ENCODE results near the gene CAVIN2.
"Not testable (repeated sequence)": the region's sequence is repeated elsewhere in the genome, so short reads cannot be mapped to it uniquely, and the experiment has no call there.

CAVIN2 gene

DNA sequence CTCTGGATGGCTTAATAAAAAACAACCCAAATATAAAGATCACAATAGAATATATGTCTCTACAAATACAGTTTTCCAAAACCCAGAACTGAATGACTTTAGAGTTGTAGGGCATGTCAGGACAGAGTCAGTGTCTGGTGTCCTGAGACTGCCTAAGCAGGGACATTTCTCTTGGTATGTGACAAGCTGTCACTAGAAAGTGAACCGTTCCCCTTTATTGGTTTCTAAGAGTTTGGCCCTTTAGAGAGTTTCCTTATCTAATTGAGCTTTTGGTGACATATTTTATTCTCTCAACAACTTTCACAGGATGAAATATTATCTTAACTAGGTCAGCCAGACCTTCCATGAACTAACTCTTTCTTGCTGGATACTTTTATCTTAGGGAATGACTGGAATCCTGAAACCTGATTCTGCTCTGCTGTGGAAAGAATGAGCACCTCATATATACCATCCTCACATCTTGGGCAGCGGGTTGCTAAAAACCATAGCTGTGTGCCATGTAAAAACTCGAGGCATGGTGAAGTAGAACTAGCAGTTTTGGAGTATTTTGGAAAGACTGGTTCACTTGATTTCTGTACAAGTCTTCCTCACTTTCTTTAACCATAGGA is 54.8 kb downstream of the CAVIN2 start:
- TF ChIP-seq BHLHE40 (IDR thresholded peaks at IDR 0.05; ENCODE audit: borderline replicate concordance) (no peak), SP1 (IDR thresholded peaks at IDR 0.05) (no peak), TARDBP (IDR thresholded peaks at IDR 0.05) (no peak), HDGF (IDR thresholded peaks at IDR 0.05; ENCODE audit: borderline replicate concordance) (no peak), PKNOX1 (IDR thresholded peaks at IDR 0.05) (no peak), FOXK2 (IDR thresholded peaks at IDR 0.05) (no peak), FOXM1 (IDR thresholded peaks at IDR 0.05; ENCODE audit: borderline replicate concordance) (no peak), NFRKB (IDR thresholded peaks at IDR 0.05) (no peak), LEF1 (IDR thresholded peaks at IDR 0.05; ENCODE audit: borderline replicate concordance) (no peak), ARNT (IDR thresholded peaks at IDR 0.05) (no peak)
- CTCF ChIA-PET, result no interaction called here
- DNase-seq (ENCODE audit: extremely low spot score), result no peak
- POLR2A ChIA-PET, result no interaction called here

- no peak for DNase-seq (ENCODE audit: extremely low spot score)
- TF ChIP-seq FOXM1 (IDR thresholded peaks at IDR 0.05; ENCODE audit: borderline replicate concordance), result no peak
- no peak for TF ChIP-seq TARDBP (IDR thresholded peaks at IDR 0.05)
- no peak for TF ChIP-seq NFRKB (IDR thresholded peaks at IDR 0.05)
- TF ChIP-seq SP1 (IDR thresholded peaks at IDR 0.05), result no peak
- no peak for TF ChIP-seq CTBP1 (IDR thresholded peaks at IDR 0.05; ENCODE audit: borderline replicate concordance)
- TF ChIP-seq ZNF384 (IDR thresholded peaks at IDR 0.05), result no peak
- no peak for TF ChIP-seq LEF1 (IDR thresholded peaks at IDR 0.05; ENCODE audit: borderline replicate concordance)
- TF ChIP-seq FOXA1 (IDR thresholded peaks at IDR 0.05), result no peak
- TF ChIP-seq SUZ12 (IDR thresholded peaks at IDR 0.05), result no peak
- TF ChIP-seq ARNT (IDR thresholded peaks at IDR 0.05), result no peak
- no peak for TF ChIP-seq BHLHE40 (IDR thresholded peaks at IDR 0.05; ENCODE audit: borderline replicate concordance)
- TF ChIP-seq PKNOX1 (IDR thresholded peaks at IDR 0.05), result no peak
- no peak for TF ChIP-seq HDGF (IDR thresholded peaks at IDR 0.05; ENCODE audit: borderline replicate concordance)
- no peak for TF ChIP-seq L3MBTL2 (conservative IDR thresholded peaks at IDR 0.05)
- TF ChIP-seq ELF4 (IDR thresholded peaks at IDR 0.05), result no peak
- TF ChIP-seq FOXK2 (IDR thresholded peaks at IDR 0.05), result no peak
- POLR2A ChIA-PET, result no interaction called here
- CTCF ChIA-PET, result no interaction called here
Observed at GRCh38 chr2:191790737-191791136, 56.2 kb downstream of the CAVIN2 start.

DNA sequence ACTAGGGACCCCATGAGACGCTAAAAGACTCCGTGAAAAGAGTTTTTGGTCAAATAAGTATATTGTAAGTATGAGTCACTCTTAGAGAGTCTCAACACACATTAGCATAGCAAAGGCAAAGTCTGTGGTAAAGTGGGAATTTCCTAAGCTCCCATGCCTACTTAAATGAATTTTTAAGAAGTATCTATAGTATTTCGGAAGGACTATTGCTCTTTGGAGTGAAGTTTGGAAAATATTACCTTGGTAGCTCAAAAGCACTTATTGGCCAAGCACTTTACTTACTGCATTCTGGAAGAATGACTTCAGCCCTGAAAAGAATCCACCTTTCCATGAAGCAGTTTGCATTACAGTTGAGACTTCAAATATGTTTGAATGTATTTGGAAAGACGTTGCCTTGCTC is 57.1 kb downstream of the CAVIN2 start:
- POLR2A ChIA-PET, result no interaction called here
- DNase-seq (ENCODE audit: extremely low spot score), result no peak
- no peak for TF ChIP-seq HDGF (IDR thresholded peaks at IDR 0.05; ENCODE audit: borderline replicate concordance)
- no peak for TF ChIP-seq PKNOX1 (IDR thresholded peaks at IDR 0.05)
- TF ChIP-seq L3MBTL2 (conservative IDR thresholded peaks at IDR 0.05), result no peak
- no peak for TF ChIP-seq NFRKB (IDR thresholded peaks at IDR 0.05)
- TF ChIP-seq TARDBP (IDR thresholded peaks at IDR 0.05), result no peak
- TF ChIP-seq BHLHE40 (IDR thresholded peaks at IDR 0.05; ENCODE audit: borderline replicate concordance), result no peak
- TF ChIP-seq ARNT (IDR thresholded peaks at IDR 0.05), result no peak
- TF ChIP-seq SP1 (IDR thresholded peaks at IDR 0.05), result no peak
- no peak for TF ChIP-seq ZNF384 (IDR thresholded peaks at IDR 0.05)
- TF ChIP-seq CTBP1 (IDR thresholded peaks at IDR 0.05; ENCODE audit: borderline replicate concordance), result no peak
- no peak for TF ChIP-seq SUZ12 (IDR thresholded peaks at IDR 0.05)
- no peak for TF ChIP-seq ELF4 (IDR thresholded peaks at IDR 0.05)
- no peak for TF ChIP-seq FOXA1 (IDR thresholded peaks at IDR 0.05)
- CTCF ChIA-PET, result no interaction called here

GRCh38 chr2:191786694-191787093 is 60.2 kb downstream of the CAVIN2 start:
- CTCF ChIA-PET, result no interaction called here
- POLR2A ChIA-PET, result interaction anchor here (1.0 kb wide), 1 partner anchor 109 kb away, joined by 3 read pairs; the partner anchor contains the start of gene NABP1
- TF ChIP-seq SUZ12 (IDR thresholded peaks at IDR 0.05), result no peak
- TF ChIP-seq ELF4 (IDR thresholded peaks at IDR 0.05), result no peak
- TF ChIP-seq TARDBP (IDR thresholded peaks at IDR 0.05), result no peak
- TF ChIP-seq L3MBTL2 (conservative IDR thresholded peaks at IDR 0.05), result no peak
- TF ChIP-seq HDGF (IDR thresholded peaks at IDR 0.05; ENCODE audit: borderline replicate concordance), result no peak
- TF ChIP-seq LEF1 (IDR thresholded peaks at IDR 0.05; ENCODE audit: borderline replicate concordance), result no peak
- TF ChIP-seq NFRKB (IDR thresholded peaks at IDR 0.05), result no peak
- TF ChIP-seq ZNF384 (IDR thresholded peaks at IDR 0.05), result no peak
- TF ChIP-seq ARNT (IDR thresholded peaks at IDR 0.05), result no peak
- TF ChIP-seq CTBP1 (IDR thresholded peaks at IDR 0.05; ENCODE audit: borderline replicate concordance), result no peak
- TF ChIP-seq BHLHE40 (IDR thresholded peaks at IDR 0.05; ENCODE audit: borderline replicate concordance), result no peak
- no peak for TF ChIP-seq FOXM1 (IDR thresholded peaks at IDR 0.05; ENCODE audit: borderline replicate concordance)
- no peak for TF ChIP-seq SP1 (IDR thresholded peaks at IDR 0.05)
- no peak for TF ChIP-seq FOXK2 (IDR thresholded peaks at IDR 0.05)
- DNase-seq (ENCODE audit: extremely low spot score), result no peak

DNA sequence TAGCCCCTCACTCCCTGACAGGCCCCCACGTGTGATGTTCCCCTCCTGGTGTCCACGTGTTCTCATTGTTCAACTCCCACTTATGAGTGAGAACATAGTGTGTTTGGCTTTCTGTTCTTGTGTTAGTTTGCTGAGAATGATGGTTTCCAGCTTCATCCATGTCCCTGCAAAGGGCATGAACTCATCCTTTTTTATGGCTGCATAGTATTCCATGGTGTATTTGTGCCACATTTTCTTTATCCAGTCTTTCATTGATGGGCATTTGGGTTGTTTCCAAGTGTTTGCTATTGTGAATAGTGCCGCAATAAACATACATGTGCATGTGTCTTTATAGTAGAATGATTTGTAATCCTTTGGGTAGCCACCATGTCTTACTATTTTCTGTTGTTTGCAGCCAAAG is 61.2 kb downstream of the CAVIN2 start:
- DNase-seq (ENCODE audit: extremely low spot score); CTCF ChIA-PET; POLR2A ChIA-PET: not testable (repeated sequence)

Measured in HEK293T (cell line).